ENCODE data around the gene CD80.

Gene CD80

DNA sequence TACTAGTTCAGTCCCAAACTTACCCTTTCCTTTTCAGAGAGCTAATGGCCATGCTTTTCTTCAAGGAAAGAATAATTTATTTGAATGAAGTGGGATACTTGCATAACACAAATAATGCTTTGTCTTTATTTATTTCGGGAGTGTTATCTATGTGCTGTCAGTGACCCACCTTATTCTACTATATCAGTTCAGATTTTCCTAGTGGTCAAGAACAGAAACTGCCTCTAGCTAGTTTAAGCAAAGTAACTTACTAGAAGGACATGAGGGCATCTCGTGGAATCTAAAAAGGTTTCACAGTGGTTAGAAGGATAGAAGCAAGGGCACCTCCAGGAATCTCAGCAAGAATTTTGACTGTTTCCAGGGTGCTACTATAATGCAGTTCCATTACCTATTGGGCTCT, 64.8 kb downstream of the CD80 start:
- no peak for TF ChIP-seq CTCF (IDR thresholded peaks at IDR 0.05; ENCODE audit: low read depth, low read length)
- DNase-seq (ENCODE audit: extremely low read depth, low read depth), result no peak

DNA sequence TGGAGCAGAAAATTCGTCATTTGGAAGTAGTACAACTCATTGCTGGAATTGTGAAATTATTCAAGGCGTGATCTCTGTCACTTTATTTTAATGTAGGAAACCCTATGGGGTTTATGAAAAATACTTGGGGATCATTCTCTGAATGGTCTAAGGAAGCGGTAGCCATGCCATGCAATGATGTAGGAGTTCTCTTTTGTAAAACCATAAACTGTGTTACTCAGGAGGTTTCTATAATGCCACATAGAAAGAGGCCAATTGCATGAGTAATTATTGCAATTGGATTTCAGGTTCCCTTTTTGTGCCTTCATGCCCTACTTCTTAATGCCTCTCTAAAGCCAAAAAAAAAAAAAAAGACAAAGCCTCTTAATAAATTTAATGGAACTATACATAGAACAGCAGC, 66.6 kb downstream of the CD80 start:
- TF ChIP-seq CTCF (IDR thresholded peaks at IDR 0.05; ENCODE audit: low read depth, low read length), result no peak
- DNase-seq (ENCODE audit: extremely low read depth, low read depth), result no peak

DNA sequence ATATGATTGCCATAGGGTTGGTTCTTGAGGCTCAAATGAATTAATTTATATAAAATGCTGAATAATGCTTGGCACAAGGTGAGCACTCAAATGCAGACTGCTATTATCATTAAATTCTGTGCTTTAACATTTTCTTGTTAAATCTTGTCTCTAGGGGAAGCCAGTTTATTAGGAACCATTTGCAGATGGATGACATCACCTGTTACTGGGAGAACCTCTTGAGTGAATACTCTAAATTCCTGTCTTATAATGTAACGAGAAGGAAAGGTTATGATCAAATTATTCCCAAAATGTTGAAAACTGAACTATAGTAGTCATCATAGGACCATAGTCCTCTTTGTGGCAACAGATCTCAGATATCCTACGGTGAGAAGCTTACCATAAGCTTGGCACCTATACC, 67.3 kb downstream of the CD80 start:
- DNase-seq (ENCODE audit: extremely low read depth, low read depth), result no peak
- no peak for TF ChIP-seq CTCF (IDR thresholded peaks at IDR 0.05; ENCODE audit: low read depth, low read length)

- no peak for TF ChIP-seq CTCF (IDR thresholded peaks at IDR 0.05; ENCODE audit: low read depth, low read length)
- no peak for DNase-seq (ENCODE audit: extremely low read depth, low read depth)
Observed at GRCh38 chr3:119490153-119490552, 69.3 kb downstream of the CD80 start.

GRCh38 chr3:119485563-119485962, 73.9 kb downstream of the CD80 start:
- no peak for DNase-seq (ENCODE audit: extremely low read depth, low read depth)
- no peak for TF ChIP-seq CTCF (IDR thresholded peaks at IDR 0.05; ENCODE audit: low read depth, low read length)

DNA sequence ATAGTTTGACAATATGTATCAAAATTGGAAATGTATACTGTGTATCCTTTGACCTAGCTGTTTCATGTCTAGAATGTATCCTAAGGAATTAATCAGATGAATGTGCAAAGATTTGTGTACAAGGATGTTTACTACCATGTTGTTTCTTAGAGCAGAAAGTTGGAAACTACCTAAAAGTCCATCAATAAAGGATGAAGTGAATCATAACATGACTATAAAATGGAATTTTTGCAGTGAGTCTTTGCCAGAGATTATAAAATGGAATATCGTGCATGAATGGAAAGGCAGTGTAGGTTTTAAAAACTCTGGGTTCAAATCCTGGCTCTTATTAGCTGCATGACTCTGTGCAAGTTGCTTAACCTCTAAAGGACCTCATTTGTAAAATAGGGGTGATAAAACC, 76.3 kb downstream of the CD80 start:
- no peak for DNase-seq (ENCODE audit: extremely low read depth, low read depth)
- no peak for TF ChIP-seq CTCF (IDR thresholded peaks at IDR 0.05; ENCODE audit: low read depth, low read length)

- no peak for TF ChIP-seq CTCF (IDR thresholded peaks at IDR 0.05; ENCODE audit: low read depth, low read length)
Observed at GRCh38 chr3:119481079-119481478, 78.3 kb downstream of the CD80 start.

More at GRCh38 chr3:119481079-119481478, 78.3 kb downstream of the CD80 start:
- DNase-seq (ENCODE audit: extremely low read depth, low read depth), result no peak

Data from AG09319 (cell line).